GM12873 (cell line): ENCODE measurements around the gene KRT9.

ENCODE experiments used
- CTCF ChIP-seq: IDR thresholded peaks from 2 replicates; pipeline ENCODE4 v1.5.1; 2012; ENCODE audit warnings: low read depth, mild to moderate bottlenecking, moderate library complexity, low read length, control low read depth; ENCODE audit not compliant: insufficient read depth; ENCODE audit errors: missing control alignments

KRT9 gene

GRCh38 chr17:41524261-41524660 is 47.6 kb downstream of the KRT9 start:
- TF ChIP-seq CTCF: no peak

- TF ChIP-seq CTCF: no peak
These were observed 48.1 kb downstream of the KRT9 start for GRCh38 chr17:41523787-41524186.

- TF ChIP-seq CTCF: no peak
These were observed 48.6 kb downstream of the KRT9 start for GRCh38 chr17:41523225-41523593.

- no peak for TF ChIP-seq CTCF
These were observed 49.3 kb downstream of the KRT9 start for GRCh38 chr17:41522301-41523224.

- no peak for TF ChIP-seq CTCF
These were observed 50.1 kb downstream of the KRT9 start for GRCh38 chr17:41521574-41522261.

- TF ChIP-seq CTCF: no peak
These were observed 50.9 kb downstream of the KRT9 start for GRCh38 chr17:41520821-41521521.
